Amniotic epithelial cell (primary cell): ENCODE measurements around the gene BUD13.
A peak's percentile ranks its signal among the peaks of the same experiment; 100 is the strongest.
"Not testable (repeated sequence)": the region's sequence is repeated elsewhere in the genome, so short reads cannot be mapped to it uniquely, and the experiment has no call there.

Experiments
- DNase-seq: peaks from one replicate; pipeline ENCODE4 v3.0.0-alpha.2; 2010; ENCODE audit warnings: low read depth

Gene BUD13

DNA sequence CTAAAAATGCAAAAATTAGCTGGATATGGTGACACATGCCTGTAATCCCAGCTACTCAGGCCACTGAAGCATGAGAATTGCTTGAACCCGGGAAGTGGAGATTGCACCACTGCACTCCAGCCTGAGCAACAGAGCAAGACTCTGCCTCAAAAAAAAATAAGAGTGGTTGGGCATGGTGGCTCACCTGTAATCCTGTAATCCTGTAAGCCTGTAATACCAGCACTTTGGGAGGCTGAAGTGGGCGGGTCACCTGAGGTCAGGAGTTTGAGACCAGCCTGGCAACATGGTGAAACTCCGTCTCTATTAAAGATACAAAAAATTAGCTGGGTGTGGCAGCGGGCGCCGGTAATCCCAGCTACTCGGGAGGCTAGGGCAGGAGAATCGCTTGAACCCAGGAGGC lies 16.7 kb downstream of the BUD13 start:
- DNase-seq: not testable (repeated sequence)

- no peak for DNase-seq
Observed at GRCh38 chr11:116750070-116750718, 22.6 kb downstream of the BUD13 start.

DNA sequence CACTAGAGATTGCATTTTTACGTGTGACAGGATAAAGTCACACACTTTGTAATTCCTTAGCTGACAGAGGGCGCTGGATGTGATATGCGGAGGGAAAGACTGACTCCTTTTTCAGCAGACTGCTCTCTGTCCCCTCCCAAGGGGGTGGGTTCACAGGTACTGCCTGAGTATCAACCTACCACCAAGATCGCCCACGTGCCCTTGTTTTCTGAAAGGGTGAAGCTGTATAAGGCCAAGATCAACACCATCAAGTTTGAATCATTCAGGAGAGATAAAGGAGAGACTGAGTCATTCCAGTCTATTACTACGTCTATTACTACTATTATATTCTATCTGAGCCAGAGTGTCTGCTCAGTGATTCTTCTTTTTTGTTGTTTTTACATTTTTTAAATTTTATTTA lies 30.7 kb downstream of the BUD13 start:
- DNase-seq: peak; percentile 69

GRCh38 chr11:116740741-116741140 lies 32.0 kb downstream of the BUD13 start:
- DNase-seq: no peak

DNA sequence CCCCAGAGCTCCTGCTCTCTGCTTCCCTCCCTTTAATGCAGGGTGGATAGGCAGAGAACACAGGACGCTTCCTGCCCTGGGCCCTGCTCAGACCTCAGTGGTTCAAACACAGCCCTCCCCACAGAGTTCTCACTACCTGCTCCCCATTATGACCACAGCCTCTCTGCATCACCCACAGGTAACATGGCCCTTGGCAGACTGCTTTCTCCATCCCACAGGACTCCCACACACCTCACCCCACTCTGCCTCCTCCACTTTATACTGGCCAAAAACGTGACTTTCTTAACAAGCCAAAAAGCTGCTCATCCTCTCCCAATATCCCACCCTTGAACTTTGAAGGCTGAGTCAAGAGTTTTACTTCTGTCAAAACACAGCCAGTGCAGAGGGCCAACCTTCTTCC lies 33.8 kb downstream of the BUD13 start:
- DNase-seq: no peak

GRCh38 chr11:116736763-116737162 lies 36.0 kb downstream of the BUD13 start:
- no peak for DNase-seq

DNA sequence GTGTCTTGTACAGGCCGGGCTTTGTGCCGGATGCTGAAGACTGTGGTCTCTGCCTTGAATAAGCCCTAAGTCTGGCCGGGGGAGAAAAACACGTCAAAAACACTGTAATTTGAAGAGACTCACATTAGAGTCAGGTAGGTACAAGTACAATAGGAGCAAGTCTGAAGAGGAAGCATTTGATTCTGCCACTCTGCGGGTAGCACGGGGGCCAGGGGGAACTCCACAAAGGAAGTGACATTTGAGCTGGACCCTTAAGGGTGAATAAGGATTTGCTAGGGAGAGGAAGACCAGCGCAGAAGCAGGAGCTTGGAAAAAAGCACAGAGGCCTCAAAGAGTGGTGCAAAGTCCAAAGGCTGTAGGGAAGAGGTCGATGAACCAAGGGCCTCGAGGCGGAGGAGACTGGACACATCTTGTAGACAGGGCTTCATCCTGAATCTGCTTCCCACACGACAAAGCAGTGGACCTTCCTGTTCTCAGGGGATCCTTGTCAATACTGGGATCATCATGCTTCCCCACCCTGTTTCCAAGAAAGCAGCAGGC lies 38.7 kb downstream of the BUD13 start:
- no peak for DNase-seq

GRCh38 chr11:116733043-116733755 lies 39.6 kb downstream of the BUD13 start:
- no peak for DNase-seq

DNA sequence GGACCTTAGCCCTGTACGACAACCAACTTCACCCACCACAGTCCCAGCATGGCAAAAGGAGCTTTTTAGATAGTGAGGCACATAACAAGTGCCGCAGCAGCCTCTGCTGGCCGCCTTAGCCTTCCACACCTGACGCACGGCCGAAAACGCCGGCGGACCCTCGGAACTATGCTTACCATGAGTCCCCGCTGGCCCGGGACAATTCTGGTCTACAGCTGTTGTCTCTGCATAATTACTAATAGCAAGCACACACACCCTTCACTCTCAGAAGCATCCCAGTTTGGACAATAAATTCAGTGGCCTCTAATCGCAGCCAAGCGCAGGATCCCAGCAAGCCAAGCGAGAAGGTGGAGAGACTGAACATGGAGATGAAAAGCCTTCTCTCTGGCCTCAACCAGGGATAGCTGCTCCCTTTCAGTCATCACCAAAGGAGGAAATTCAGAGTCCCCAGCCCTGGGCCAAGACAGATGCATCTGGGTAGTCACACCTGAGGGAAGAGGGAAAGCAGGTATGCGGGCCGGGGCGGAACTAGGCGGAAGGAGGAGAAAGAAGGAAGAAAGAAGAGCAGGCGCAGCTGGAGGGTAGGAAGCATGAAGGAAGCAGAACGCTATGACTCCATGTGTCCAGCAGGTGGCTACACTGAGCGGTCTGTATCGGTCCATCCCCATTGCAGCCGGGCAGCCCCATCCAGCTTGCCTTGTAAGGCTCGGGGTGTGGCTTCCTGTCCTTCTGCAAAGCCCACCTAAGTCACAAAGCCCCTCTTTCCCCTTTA lies 40.3 kb downstream of the BUD13 start:
- peak; percentile 57 for DNase-seq

DNA sequence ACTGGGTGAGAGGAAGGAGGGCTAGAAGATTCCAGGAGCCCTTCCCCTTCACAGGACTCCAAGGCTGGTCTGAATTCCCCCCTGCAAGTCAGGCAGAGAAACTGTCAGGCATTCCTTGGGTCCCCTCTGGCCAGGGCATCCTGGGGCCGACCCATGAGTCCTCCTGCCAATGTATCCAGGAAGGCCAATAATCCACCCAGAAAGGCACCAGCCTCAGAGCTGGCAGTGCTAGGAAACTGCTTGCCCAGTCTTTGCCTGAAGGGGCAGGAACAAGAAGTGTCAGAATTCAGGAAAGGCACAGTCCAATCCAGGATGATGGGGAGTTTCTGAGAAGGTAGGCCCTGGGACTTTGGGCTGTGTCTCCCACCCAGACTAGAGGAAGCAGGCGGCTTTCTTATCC lies 41.0 kb downstream of the BUD13 start:
- no peak for DNase-seq

DNA sequence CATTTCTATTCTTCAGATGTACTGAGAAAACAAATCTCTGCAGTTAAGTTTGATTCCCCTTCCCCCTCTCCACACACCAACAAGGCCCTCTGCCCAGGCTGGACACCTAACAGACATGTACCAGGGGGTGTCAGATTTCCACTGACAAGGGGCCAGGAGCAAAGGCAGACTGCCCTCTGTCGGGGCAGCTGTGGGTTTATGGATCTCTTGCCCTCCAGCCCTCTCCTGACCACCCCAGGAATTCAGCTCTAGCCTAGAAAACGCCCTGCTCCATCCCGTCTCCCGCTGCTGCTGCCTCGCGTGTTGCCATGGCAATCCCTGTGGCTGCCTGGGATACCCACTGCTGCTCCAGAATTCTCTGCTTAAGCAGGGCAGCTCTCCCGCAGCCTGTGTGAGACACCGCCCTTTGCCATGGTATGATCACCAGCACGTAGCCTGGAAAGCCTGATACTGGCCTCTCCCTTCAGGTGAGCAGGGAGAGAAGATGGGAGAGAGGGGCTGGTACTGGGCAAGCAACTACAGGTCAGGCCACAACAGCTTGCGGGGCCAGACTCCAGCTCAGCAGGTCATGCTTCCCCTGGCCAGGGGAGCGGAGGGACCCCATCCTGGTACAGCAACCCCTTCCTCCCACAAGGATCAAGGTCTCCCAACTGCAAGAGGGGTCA lies 41.6 kb downstream of the BUD13 start:
- DNase-seq: peak; percentile 11

GRCh38 chr11:116730601-116731000 lies 42.2 kb downstream of the BUD13 start:
- no peak for DNase-seq

DNA sequence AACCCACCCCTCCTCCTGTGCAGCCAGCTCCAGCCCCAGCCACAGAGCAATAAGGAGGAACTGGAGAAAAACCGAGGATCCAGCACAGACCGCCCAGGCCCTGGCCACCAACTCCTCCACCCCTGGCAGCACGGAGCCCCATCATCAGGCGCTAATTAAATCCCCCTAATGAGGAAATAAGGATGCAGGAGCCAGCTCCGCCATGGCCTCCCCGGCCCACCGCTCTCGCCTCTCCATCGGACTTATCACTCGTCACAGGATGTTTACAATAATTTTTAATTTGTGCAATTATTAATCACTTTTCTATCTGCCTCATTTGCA lies 42.6 kb downstream of the BUD13 start:
- DNase-seq: no peak

- no peak for DNase-seq
Observed at GRCh38 chr11:116729501-116730240, 43.1 kb downstream of the BUD13 start.

DNA sequence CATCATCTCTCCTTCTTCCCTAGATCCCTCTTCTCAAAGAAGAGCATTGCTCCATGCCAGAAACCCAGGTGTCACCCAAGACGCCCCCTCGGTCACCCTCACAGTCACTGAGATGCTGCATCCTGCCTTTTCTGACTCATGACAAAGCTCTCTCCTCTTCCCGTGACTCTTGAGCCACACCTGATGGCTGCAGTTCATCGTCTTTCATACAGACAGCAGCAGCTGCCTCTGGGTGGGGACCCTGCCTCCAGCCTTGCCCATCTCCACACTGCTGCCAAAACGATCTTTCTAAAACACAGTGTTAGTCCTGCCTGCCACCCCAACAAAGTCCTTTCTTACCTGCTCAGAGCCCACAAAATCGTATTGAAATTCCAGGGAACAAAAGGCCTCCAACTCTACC lies 44.8 kb downstream of the BUD13 start:
- no peak for DNase-seq

DNA sequence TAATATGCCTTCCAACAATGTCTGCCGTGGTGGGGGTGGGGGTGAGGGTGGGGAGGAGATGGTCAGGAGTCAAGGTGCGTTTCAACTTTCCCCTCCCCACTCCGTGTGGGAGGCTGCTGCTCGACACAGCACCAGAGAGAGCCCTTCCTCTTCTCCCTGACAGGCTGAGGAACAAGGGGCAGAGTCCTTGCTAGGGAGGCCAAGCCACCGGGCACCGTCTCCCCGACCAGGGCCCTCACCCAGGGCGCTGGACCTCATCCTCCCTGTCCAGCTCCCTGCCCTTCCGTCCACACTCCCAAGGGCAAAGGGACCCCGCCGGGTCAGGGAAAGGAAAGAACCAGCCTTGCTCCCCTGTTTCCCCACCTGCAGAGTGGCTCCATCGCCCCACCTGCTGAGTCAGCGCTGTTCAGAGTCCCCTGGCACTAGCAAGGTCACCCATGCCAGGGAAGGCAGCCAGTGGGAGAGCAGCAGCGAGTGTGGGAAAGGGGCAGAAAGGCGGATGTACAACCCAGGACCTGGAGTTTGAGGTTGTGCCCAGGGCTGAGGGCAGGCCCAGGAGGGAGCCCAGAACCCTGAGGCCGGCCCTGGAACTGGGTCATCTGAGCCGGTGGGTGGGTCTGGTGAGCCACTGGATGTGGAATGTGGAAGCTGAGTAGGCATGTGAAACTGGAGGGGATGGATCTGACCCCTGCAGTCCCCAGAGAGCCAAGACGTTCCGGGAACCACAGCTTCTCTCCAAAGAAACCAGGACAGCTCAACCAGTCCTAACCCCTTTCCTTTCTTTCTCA lies 47.2 kb downstream of the BUD13 start:
- DNase-seq: peak; percentile 14

- no peak for DNase-seq
Observed at GRCh38 chr11:116724813-116725212, 48.0 kb downstream of the BUD13 start.

DNA sequence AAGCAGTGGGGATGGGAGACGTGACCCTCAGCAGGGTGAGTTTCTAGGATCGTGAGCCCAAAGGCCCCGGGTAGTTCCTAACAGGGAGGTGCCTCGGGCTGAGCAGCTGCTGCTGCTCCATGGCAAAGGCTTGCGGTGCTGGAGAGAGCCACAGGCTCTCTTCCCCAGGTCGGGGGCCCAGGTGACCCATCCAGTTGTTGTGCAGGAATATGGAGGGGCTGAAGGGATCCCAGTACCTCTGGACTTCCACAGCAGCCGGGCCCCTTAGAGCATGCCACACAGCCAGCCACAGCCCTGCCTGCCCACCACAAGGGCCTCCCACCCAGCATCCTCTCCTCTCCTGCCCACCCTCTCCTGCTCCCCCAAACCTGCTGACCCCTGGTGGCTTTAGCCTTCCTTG lies 49.3 kb downstream of the BUD13 start:
- no peak for DNase-seq

DNA sequence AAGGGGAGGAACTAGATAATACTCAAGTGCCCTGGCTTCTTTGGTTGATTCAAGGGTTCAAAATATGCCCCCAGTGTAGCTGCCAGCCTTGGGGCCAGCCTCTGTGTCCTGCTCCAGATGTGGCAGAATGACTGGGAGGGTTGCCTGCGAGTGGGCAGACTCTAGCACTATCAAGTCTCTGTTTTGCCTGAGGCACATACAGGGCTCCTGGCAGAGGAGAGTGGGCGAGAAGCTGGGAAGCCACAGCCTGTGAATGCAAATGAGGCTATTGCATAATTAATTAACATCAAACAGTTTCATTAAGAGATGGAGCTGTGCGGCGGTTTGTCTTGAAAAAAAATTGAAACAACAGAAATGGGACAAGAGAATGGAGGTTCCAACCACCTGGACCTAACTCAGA lies 50.8 kb downstream of the BUD13 start:
- DNase-seq: no peak

- no peak for DNase-seq
Observed at GRCh38 chr11:116720895-116721294, 51.9 kb downstream of the BUD13 start.

GRCh38 chr11:116718955-116719501 lies 53.8 kb downstream of the BUD13 start:
- no peak for DNase-seq
